DOHH2 (cell line): ENCODE measurements around the gene TLL2.

Experiments used
- H3F3A ChIP-seq: fragments of 200-600 bp; sonication (generic), shearing (Covaris generic); 2 replicates; pipeline ENCODE4 v1.6.0; 2016; ENCODE audit warnings: antibody characterized with exemption, mild to moderate bottlenecking; ENCODE audit not compliant: control insufficient read depth, insufficient read depth
- H3K27ac ChIP-seq: fragments of 200-600 bp; sonication (generic); 2 replicates; pipeline ENCODE4 v1.5.1; 2014; ENCODE audit warnings: low read depth, mild to moderate bottlenecking, low read length, moderate library complexity
- H3K27me3 ChIP-seq: fragments of 200-600 bp; sonication (generic); 2 replicates; pipeline ENCODE4 v1.6.1; 2014; ENCODE audit warnings: mild to moderate bottlenecking, low read length, mixed read lengths; ENCODE audit not compliant: control insufficient read depth
- H3K36me3 ChIP-seq: fragments of 200-600 bp; sonication (generic); 2 replicates; pipeline ENCODE4 v1.6.1; 2014; ENCODE audit warnings: mild to moderate bottlenecking, low read length, moderate library complexity, mixed read lengths; ENCODE audit not compliant: control insufficient read depth
- H3K4me1 ChIP-seq: fragments of 200-600 bp; sonication (generic); 2 replicates; pipeline ENCODE4 v1.6.1; 2014; ENCODE audit warnings: mild to moderate bottlenecking, low read length, mixed read lengths; ENCODE audit not compliant: control insufficient read depth
- H3K4me2 ChIP-seq: fragments of 200-600 bp; sonication (generic); 2 replicates; pipeline ENCODE4 v1.6.0; 2014; ENCODE audit warnings: mild to moderate bottlenecking, low read length, moderate library complexity
- H3K4me3 ChIP-seq: fragments of 200-600 bp; sonication (generic); 2 replicates; pipeline ENCODE4 v1.5.1; 2014; ENCODE audit warnings: mild to moderate bottlenecking, low read length, mixed read lengths
- H3K79me2 ChIP-seq: fragments of 200-600 bp; sonication (generic); 2 replicates; pipeline ENCODE4 v1.6.1; 2014; ENCODE audit warnings: mild to moderate bottlenecking, low read length, mixed read lengths; ENCODE audit not compliant: control insufficient read depth
- H3K9me2 ChIP-seq: fragments of 200-600 bp; sonication (generic); replicated peaks from 2 replicates; pipeline ENCODE4 v1.6.1; 2014; ENCODE audit warnings: mild to moderate bottlenecking, low read length, mixed read lengths; ENCODE audit not compliant: control insufficient read depth
- H3K9me3 ChIP-seq: fragments of 200-600 bp; sonication (generic); 2 replicates; pipeline ENCODE4 v1.6.1; 2014; ENCODE audit warnings: antibody characterized with exemption, low read length, mixed read lengths; ENCODE audit not compliant: control insufficient read depth, insufficient read depth
- H4K20me1 ChIP-seq: fragments of 200-600 bp; sonication (generic); 2 replicates; pipeline ENCODE4 v1.6.0; 2014; ENCODE audit warnings: low read depth, mild to moderate bottlenecking, antibody characterized with exemption, low read length, moderate library complexity; ENCODE audit not compliant: control insufficient read depth, insufficient read depth
- EZH2phosphoT487 ChIP-seq: fragments of 200-600 bp; sonication (generic); IDR thresholded peaks from 2 replicates; pipeline ENCODE4 v1.6.1; 2017; ENCODE audit warnings: borderline replicate concordance, mild to moderate bottlenecking, antibody characterized with exemption, low read length, moderate library complexity, mixed read lengths
- TF ChIP-seq, protein P1 (sequence below): fragments of 200-600 bp; sonication (generic); IDR thresholded peaks from one replicate; pipeline ENCODE4 v1.5.1; 2014; ENCODE audit warnings: antibody characterized with exemption, mild to moderate bottlenecking, low read depth, low read length; ENCODE audit not compliant: poor library complexity, severe bottlenecking

TLL2 gene

DNA sequence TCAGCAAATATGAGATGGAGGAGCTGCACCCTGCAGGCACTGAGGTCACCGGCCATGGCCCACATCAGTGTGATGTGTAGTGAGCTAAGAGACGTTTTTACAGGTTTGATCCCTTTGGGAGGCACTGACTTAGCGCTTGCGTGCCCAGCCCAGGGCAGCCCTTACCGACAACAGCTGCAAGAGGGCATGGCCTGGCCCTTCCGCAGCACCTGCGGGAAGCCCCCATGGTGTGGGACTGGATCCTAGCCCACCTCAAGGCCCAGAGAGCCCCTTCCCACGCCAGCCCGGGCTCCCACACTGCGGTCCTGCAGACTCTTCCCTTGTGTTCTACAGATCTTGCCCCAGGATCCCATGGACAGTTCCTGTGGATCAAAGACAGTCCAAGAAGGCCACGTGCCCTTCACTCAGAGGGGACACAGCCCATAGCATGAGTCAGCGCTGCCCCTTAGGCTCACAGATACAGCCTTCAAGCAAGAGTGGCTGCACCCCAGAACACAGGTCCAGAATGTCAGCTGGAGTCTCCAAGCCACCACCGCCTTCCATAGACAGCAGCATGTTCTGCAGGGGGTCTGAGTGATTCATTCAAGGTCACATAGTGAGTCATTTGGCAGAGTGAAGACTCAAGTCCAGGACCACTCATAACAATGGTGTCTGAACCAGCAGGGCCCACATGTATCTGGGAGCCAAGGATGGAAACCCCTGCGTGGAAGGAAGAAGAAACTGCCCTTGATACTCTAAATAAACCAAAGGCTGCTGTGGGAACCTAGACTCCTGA is 25.4 kb downstream of the TLL2 start:
- Histone ChIP-seq H3K4me3 (no peak overlapping the region), H3K4me2 (no peak overlapping the region), H3K4me1 (no peaks in the 10 kb centered on the region)

GRCh38 chr10:96482815-96483588 is 30.7 kb downstream of the TLL2 start:
- no peak for TF ChIP-seq EZH2phosphoT487
- TF ChIP-seq, protein P1, sequence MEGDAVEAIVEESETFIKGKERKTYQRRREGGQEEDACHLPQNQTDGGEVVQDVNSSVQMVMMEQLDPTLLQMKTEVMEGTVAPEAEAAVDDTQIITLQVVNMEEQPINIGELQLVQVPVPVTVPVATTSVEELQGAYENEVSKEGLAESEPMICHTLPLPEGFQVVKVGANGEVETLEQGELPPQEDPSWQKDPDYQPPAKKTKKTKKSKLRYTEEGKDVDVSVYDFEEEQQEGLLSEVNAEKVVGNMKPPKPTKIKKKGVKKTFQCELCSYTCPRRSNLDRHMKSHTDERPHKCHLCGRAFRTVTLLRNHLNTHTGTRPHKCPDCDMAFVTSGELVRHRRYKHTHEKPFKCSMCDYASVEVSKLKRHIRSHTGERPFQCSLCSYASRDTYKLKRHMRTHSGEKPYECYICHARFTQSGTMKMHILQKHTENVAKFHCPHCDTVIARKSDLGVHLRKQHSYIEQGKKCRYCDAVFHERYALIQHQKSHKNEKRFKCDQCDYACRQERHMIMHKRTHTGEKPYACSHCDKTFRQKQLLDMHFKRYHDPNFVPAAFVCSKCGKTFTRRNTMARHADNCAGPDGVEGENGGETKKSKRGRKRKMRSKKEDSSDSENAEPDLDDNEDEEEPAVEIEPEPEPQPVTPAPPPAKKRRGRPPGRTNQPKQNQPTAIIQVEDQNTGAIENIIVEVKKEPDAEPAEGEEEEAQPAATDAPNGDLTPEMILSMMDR = no peak
- Histone ChIP-seq H3K9me2 (no peaks in the 10 kb centered on the region), H3K9me3 (no peaks in the 10 kb centered on the region), H3K4me1 (no peaks in the 10 kb centered on the region), H3K36me3 (no peaks in the 10 kb centered on the region), H3F3A (no peaks in the 10 kb centered on the region), H3K4me2 (no peak overlapping the region), H3K27me3 (peaks cover 27% of the 10 kb centered on the region), H3K27ac (no peak overlapping the region), H4K20me1 (no peaks in the 10 kb centered on the region), H3K4me3 (no peak overlapping the region), H3K79me2 (no peaks in the 10 kb centered on the region)

More for the DNA sequence above, 25.4 kb downstream of the TLL2 start:
- H3K9me3 ChIP-seq = no peaks in the 10 kb centered on the region
- no peaks in the 10 kb centered on the region for H3K79me2 ChIP-seq
- no peak overlapping the region for H3K27ac ChIP-seq
- TF ChIP-seq, protein P1 = no peak
- no peak for TF ChIP-seq EZH2phosphoT487
- no peaks in the 10 kb centered on the region for H4K20me1 ChIP-seq
- H3K9me2 ChIP-seq = no peaks in the 10 kb centered on the region
- no peaks in the 10 kb centered on the region for H3F3A ChIP-seq
- peaks cover 5% of the 10 kb centered on the region; the same call in 1 of the 2 replicates for H3K27me3 ChIP-seq
- no peaks in the 10 kb centered on the region for H3K36me3 ChIP-seq

DNA sequence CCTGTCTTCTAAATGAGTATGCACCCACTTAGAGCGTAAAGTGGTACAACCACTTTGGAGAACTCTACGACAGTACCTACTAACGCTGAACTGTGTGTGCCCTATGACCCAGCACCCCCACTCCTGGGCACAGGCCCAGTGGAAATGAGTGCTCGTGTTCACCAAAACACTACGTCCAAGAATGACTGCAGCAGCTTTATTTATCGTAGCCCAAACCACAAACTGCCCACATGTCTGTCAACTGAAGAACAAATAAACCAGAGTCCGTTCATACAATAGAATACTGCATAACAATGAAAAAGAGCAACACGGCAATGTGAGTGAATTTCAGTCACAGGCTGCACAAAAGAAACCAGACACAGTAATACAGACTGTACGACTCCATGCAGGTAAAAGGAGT is 35.4 kb downstream of the TLL2 start:
- H3F3A ChIP-seq = no peaks in the 10 kb centered on the region
- no peaks in the 10 kb centered on the region for H3K4me1 ChIP-seq
- H3K79me2 ChIP-seq = no peaks in the 10 kb centered on the region
- peaks cover 29% of the 10 kb centered on the region for H3K27me3 ChIP-seq
- H3K9me3 ChIP-seq = no peaks in the 10 kb centered on the region
- TF ChIP-seq, protein P1 = no peak
- no peak for TF ChIP-seq EZH2phosphoT487
- no peak overlapping the region for H3K4me3 ChIP-seq
- no peak overlapping the region for H3K4me2 ChIP-seq
- H4K20me1 ChIP-seq = no peaks in the 10 kb centered on the region
- no peaks in the 10 kb centered on the region for H3K36me3 ChIP-seq
- no peaks in the 10 kb centered on the region for H3K9me2 ChIP-seq
- H3K27ac ChIP-seq = no peak overlapping the region
